ENCODE data around the gene IL18R1.

The IL18R1 gene

GRCh38 chr2:102438578-102438977 is 83.0 kb downstream of the IL18R1 start:
- TF ChIP-seq CTCF (IDR thresholded peaks at IDR 0.05; ENCODE audit: borderline replicate concordance, control extremely low read depth, extremely low read depth, insufficient read depth, missing control alignments) = no peak
- in situ Hi-C loops (cut with MboI; ENCODE audit: low sequenced_read_pairs, unreplicated experiment) = loop anchor here (10.0 kb wide), 1 partner anchor 74 kb away; no protein-coding TSS in a partner anchor
- DNase-seq (ENCODE audit: low spot score) = no peak

DNA sequence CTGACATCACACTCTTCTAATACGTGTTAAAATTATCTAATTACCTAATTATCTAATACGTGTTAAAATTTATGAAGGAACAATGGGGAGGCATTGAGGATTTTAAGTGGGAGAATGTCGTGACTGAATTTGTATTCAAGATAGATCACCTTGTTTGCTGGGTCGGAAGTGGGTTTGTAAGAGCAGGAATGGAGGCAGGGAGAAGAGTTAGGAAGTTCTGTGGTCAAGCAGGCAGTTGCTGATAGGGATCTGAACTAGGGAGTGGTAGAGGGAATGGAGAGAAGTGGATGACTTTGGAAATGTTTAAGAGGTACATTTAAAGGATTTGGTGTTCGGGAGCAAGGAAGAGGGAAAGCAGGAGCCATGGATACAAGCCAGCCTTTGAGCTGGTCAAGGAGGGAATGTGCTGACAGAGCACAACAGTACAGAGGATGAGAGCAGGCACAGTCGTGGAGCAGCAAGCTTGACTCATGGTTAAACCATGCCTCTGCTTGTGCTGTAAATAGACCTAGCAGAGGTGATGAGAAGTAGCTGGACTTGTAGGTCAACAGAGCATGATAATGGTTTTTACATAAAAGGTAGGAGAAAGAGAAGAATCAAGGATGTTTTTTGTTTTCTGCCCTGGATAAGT is 83.6 kb downstream of the IL18R1 start:
- no peak for DNase-seq (ENCODE audit: low spot score)
- TF ChIP-seq CTCF (IDR thresholded peaks at IDR 0.05; ENCODE audit: borderline replicate concordance, control extremely low read depth, extremely low read depth, insufficient read depth, missing control alignments) = no peak
- in situ Hi-C loops (cut with MboI; ENCODE audit: low sequenced_read_pairs, unreplicated experiment) = loop anchor here (10.0 kb wide), 1 partner anchor 74 kb away; no protein-coding TSS in a partner anchor

- peak; percentile 52 for DNase-seq (ENCODE audit: low spot score)
- peak; percentile 52 for TF ChIP-seq CTCF (IDR thresholded peaks at IDR 0.05; ENCODE audit: borderline replicate concordance, control extremely low read depth, extremely low read depth, insufficient read depth, missing control alignments)
These were observed 87.6 kb downstream of the IL18R1 start for GRCh38 chr2:102442967-102443828.

DNA sequence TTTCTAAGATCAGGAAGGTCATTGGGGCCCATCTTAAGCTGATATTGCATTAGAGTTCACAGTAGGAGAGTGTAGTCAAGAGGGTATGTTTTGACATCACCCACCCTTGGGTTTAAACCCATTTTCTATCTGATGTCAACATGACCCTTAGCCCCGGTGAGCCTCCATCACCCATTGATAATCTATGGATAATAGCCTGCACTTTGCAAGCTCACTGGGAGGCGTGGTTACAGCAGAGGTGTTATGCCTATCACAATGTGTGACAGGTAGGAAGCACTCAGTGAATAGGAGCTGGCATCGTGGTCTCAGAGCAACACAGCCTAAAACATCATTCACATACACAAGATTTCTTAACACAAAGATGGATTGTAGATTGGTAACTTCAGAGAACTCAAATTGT is 88.6 kb downstream of the IL18R1 start:
- in situ Hi-C loops (cut with MboI; ENCODE audit: low sequenced_read_pairs, unreplicated experiment) = loop anchor here (10.0 kb wide), 3 partner anchors 189 to 559 kb away; no protein-coding TSS in a partner anchor
- DNase-seq (ENCODE audit: low spot score) = no peak
- no peak for TF ChIP-seq CTCF (IDR thresholded peaks at IDR 0.05; ENCODE audit: borderline replicate concordance, control extremely low read depth, extremely low read depth, insufficient read depth, missing control alignments)

More at GRCh38 chr2:102442967-102443828, 87.6 kb downstream of the IL18R1 start:
- in situ Hi-C loops (cut with MboI; ENCODE audit: low sequenced_read_pairs, unreplicated experiment) = loop anchor here (10.0 kb wide), 3 partner anchors 188 to 558 kb away; no protein-coding TSS in a partner anchor

GRCh38 chr2:102446936-102447335 is 91.3 kb downstream of the IL18R1 start:
- DNase-seq (ENCODE audit: low spot score) = no peak
- TF ChIP-seq CTCF (IDR thresholded peaks at IDR 0.05; ENCODE audit: borderline replicate concordance, control extremely low read depth, extremely low read depth, insufficient read depth, missing control alignments) = no peak
- in situ Hi-C loops (cut with MboI; ENCODE audit: low sequenced_read_pairs, unreplicated experiment) = loop anchor here (10.0 kb wide), 3 partner anchors 192 to 562 kb away; no protein-coding TSS in a partner anchor

Measured in GM13976 (cell line).